ENCODE measurements around the gene CGB7. TPM values are rescaled to one million over a fixed set of nuclear protein-coding genes. Genes with fewer than 3 reads are reported as not detected.
"Not testable (repeated sequence)": the region's sequence is repeated elsewhere in the genome, so short reads cannot be mapped to it uniquely, and the experiment has no call there.

Gene CGB7
- total and polyA plus RNA-seq, 2 experiments from 2014 or later, result 0.32 to 0.97 TPM

DNA sequence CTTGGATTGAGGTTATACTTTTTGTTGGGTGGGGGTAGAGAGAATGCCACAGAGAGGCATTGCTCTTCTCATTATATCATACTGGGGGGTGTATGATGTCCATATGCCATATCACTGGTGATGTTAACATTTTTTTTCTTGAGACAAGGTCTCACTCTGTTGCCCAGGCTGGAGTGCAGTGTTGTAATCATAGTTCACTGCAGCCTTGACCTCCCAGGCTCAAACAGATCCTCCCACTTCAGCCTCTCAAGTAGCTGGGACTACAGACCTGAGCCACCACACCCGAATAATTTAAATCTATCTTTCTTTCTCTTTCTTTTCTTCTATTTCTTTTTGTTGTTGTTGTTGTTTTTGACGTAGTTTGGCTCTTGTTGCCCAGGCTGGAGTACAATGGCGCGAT lies 22.8 kb upstream of the CGB7 start:
- no peak overlapping the region for H3K27ac Mint-ChIP-seq
- no peak overlapping the region for H3K27ac ChIP-seq (ENCODE audit: low read depth)

DNA sequence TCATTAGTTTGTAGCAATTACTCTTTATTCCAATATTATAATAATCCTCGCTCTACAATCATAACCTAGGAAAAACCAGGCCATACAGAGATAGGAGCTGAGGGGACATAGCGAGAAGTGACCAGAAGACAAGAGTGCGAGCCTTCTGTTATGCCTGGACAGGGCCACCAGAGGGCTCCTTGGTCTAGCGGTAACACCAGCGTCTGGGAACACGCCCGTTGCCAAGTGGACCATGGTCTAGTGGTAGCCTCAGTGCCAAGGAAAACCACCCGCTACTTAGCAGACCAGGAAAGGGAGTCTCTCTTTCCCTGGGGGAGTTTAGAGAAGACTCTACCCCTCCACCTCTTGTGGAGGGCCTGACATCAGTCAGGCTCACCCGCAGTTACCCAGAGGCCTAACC lies 17.3 kb upstream of the CGB7 start:
- H3K4me3 Mint-ChIP-seq; H3K36me3 Mint-ChIP-seq (ENCODE audit: low read depth); H3K4me3 ChIP-seq; H2AFZ ChIP-seq; H3K9me2 ChIP-seq (ENCODE audit: insufficient read depth); H3K4me2 ChIP-seq; H3K36me3 ChIP-seq (ENCODE audit: insufficient read depth); ATAC-seq; H3K4me1 ChIP-seq (ENCODE audit: insufficient read depth); H3K27ac ChIP-seq (ENCODE audit: low read depth); H4K20me1 ChIP-seq (replicated peaks; ENCODE audit: insufficient read depth); H3K79me2 ChIP-seq (replicated peaks; ENCODE audit: insufficient read depth); H3K27ac Mint-ChIP-seq; H3F3A ChIP-seq (replicated peaks; ENCODE audit: low read depth): not testable (repeated sequence)
- peaks cover 13% of the 10 kb centered on the region; the same call in 2 of the 3 replicates for H3K4me1 Mint-ChIP-seq
- TF ChIP-seq, protein P1, sequence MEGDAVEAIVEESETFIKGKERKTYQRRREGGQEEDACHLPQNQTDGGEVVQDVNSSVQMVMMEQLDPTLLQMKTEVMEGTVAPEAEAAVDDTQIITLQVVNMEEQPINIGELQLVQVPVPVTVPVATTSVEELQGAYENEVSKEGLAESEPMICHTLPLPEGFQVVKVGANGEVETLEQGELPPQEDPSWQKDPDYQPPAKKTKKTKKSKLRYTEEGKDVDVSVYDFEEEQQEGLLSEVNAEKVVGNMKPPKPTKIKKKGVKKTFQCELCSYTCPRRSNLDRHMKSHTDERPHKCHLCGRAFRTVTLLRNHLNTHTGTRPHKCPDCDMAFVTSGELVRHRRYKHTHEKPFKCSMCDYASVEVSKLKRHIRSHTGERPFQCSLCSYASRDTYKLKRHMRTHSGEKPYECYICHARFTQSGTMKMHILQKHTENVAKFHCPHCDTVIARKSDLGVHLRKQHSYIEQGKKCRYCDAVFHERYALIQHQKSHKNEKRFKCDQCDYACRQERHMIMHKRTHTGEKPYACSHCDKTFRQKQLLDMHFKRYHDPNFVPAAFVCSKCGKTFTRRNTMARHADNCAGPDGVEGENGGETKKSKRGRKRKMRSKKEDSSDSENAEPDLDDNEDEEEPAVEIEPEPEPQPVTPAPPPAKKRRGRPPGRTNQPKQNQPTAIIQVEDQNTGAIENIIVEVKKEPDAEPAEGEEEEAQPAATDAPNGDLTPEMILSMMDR (conservative IDR thresholded peaks at IDR 0.05; ENCODE audit: low read depth in 2 of 2), result peak; percentile 52 to 73
- DNase-seq (ENCODE audit: low spot score), result peak; percentile 60
- peaks cover 18% of the 10 kb centered on the region for H3K9me3 Mint-ChIP-seq
- peaks cover 46% of the 10 kb centered on the region for H3K27me3 Mint-ChIP-seq (ENCODE audit: insufficient read depth, low read depth, poor library complexity)
- H3K27me3 ChIP-seq (ENCODE audit: insufficient read depth), result peaks cover 49% of the 10 kb centered on the region

More for the DNA sequence above, 22.8 kb upstream of the CGB7 start:
- Histone ChIP-seq H3K36me3 (ENCODE audit: insufficient read depth) (no peaks in the 10 kb centered on the region), H3K27me3 (ENCODE audit: insufficient read depth) (0 out of 2 replicates have a peak, but pooled peaks cover 3% of the 10 kb centered on the region), H2AFZ (no peak overlapping the region), H3F3A (replicated peaks; ENCODE audit: low read depth) (peaks cover under 1% of the 10 kb centered on the region; the same call in 1 of the 2 replicates), H3K4me1 (ENCODE audit: insufficient read depth) (0 out of 2 replicates have a peak, but pooled peaks cover 5% of the 10 kb centered on the region), H3K4me3 (no peak overlapping the region), H3K4me2 (no peak overlapping the region), H4K20me1 (replicated peaks; ENCODE audit: insufficient read depth) (no peaks in the 10 kb centered on the region), H3K79me2 (replicated peaks; ENCODE audit: insufficient read depth) (no peaks in the 10 kb centered on the region), H3K9me2 (ENCODE audit: insufficient read depth) (no peaks in the 10 kb centered on the region)
- DNase-seq (ENCODE audit: low spot score) (no peak), ATAC-seq (no peak)
- peaks cover 9% of the 10 kb centered on the region for H3K27me3 Mint-ChIP-seq (ENCODE audit: insufficient read depth, low read depth, poor library complexity)
- H3K4me1 Mint-ChIP-seq, result peaks cover 2% of the 10 kb centered on the region; the same call in 2 of the 3 replicates
- no peaks in the 10 kb centered on the region; the same call in 2 of the 3 replicates for H3K36me3 Mint-ChIP-seq (ENCODE audit: low read depth)
- no peak overlapping the region for H3K4me3 Mint-ChIP-seq
- H3K9me3 Mint-ChIP-seq, result peaks cover 3% of the 10 kb centered on the region; the same call in 2 of the 3 replicates
- TF ChIP-seq ZNF114 (CRISPR knock-in tag; IDR thresholded peaks at IDR 0.05), result no peak

DNA sequence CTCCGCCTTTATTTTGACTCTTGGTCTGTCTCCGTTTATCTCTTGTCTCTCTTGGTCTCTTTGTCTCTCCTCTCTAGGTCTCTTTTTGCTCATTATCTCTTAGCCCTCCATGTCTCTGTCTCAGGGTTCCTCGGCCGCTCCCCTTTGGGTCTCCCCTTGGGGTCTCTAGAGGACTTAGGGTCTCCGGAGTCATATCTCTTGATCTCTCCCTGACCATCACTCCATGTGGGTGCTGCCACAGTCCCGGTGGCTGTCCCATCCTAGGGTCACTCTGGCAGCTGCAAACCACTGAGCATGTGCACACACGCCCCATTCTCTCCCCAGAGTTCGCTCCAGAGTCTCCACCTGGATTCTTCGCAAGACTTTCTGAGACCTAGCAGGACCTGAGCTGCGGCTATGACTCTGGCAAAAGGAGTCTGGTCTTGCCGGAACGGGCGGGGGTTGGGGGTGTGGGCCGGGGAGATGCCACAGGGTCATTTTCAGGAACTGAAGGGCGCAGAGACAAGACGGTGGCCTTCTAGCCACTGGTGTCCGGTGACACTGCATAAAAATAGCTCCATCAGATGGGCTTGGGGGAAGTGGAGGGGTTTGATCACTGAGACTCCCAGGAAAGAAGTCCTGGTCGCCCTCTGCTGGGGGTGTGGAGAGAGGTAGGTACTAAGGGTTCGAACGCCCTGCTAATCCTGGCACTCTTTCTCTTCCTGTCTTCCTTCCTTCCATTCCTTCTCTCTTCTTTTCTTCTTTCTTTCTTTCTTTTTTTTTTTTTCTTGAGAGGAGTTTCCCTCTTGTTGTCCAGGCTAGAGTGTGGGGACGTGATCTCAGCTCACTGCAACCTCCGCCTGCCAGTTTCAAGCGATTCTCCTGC lies 16.2 kb upstream of the CGB7 start:
- H3K27me3 Mint-ChIP-seq (ENCODE audit: insufficient read depth, low read depth, poor library complexity), result peaks cover 56% of the 10 kb centered on the region
- H3K27ac ChIP-seq (ENCODE audit: low read depth), result no peak overlapping the region
- no peaks in the 10 kb centered on the region for H3K36me3 ChIP-seq (ENCODE audit: insufficient read depth)
- peaks cover 57% of the 10 kb centered on the region for H3K27me3 ChIP-seq (ENCODE audit: insufficient read depth)
- peaks cover 22% of the 10 kb centered on the region for H3K9me3 Mint-ChIP-seq
- peaks cover 7% of the 10 kb centered on the region for H3K4me1 ChIP-seq (ENCODE audit: insufficient read depth)
- ATAC-seq (peak; percentile 52), DNase-seq (ENCODE audit: low spot score) (peak; percentile 67)
- H3K36me3 Mint-ChIP-seq (ENCODE audit: low read depth), result peaks cover 7% of the 10 kb centered on the region; the same call in 2 of the 3 replicates
- 0 out of 2 replicates have a peak, but pooled peaks cover 5% of the 10 kb centered on the region for H3K9me2 ChIP-seq (ENCODE audit: insufficient read depth)
- no peak for TF ChIP-seq STAT1 (IDR thresholded peaks at IDR 0.05; ENCODE audit: unreplicated experiment)
- TF ChIP-seq, protein P1 (conservative IDR thresholded peaks at IDR 0.05; ENCODE audit: low read depth in 2 of 2), result peak; percentile 37 to 73
- H3K4me1 Mint-ChIP-seq, result peaks cover 13% of the 10 kb centered on the region; the same call in 2 of the 3 replicates
- no peaks in the 10 kb centered on the region; the same call in 1 of the 2 replicates for H4K20me1 ChIP-seq (replicated peaks; ENCODE audit: insufficient read depth)
- no peak overlapping the region for H3K4me3 ChIP-seq
- H3K27ac Mint-ChIP-seq, result no peak overlapping the region
- H2AFZ ChIP-seq, result no peak overlapping the region
- no peaks in the 10 kb centered on the region for H3F3A ChIP-seq (replicated peaks; ENCODE audit: low read depth)
- peak overlapping the region; percentile 69 for H3K4me3 Mint-ChIP-seq
- H3K79me2 ChIP-seq (replicated peaks; ENCODE audit: insufficient read depth), result no peaks in the 10 kb centered on the region
- no peak overlapping the region for H3K4me2 ChIP-seq

All from GM23338 (cell line).